K562 (cell line): ENCODE measurements around the gene USP27X. TPM values are rescaled to one million over a fixed set of nuclear protein-coding genes. Genes with fewer than 3 reads are reported as not detected.

ENCODE experiments used
- CHD1 ChIP-seq: fragments of 200-600 bp; sonication (generic); IDR thresholded peaks from one replicate; pipeline ENCODE4 v1.6.1; 2012; ENCODE audit warnings: mild to moderate bottlenecking, moderate library complexity, low read length, inconsistent platforms
- CREB3L1 ChIP-seq: fragments of 450-650 bp; IDR thresholded peaks from 2 replicates; pipeline ENCODE4 v1.6.1; 2014; ENCODE audit warnings: low read depth, mild to moderate bottlenecking, moderate library complexity, borderline replicate concordance
- FOXJ3 ChIP-seq: sonication (generic); formaldehyde crosslinking; IDR thresholded peaks from 2 replicates; pipeline ENCODE4 v1.4.0; 2020; ENCODE audit warnings: mild to moderate bottlenecking, missing genetic modification reagents
- HMGN3 ChIP-seq: IDR thresholded peaks from 2 replicates; pipeline ENCODE4 v1.6.1; 2011; ENCODE audit warnings: borderline replicate concordance, low read depth, mild to moderate bottlenecking, mixed read lengths, low read length; ENCODE audit not compliant: insufficient read length; ENCODE audit errors: extremely low read depth
- KLF10 ChIP-seq: fragments of 250-450 bp; sonication (Bioruptor Pico); IDR thresholded peaks from 2 replicates; pipeline ENCODE4 v1.6.1; 2021; ENCODE audit warnings: matching md5 sums
- LCOR ChIP-seq: sonication (generic); formaldehyde crosslinking; IDR thresholded peaks from 2 replicates; pipeline ENCODE4 v1.8.0; 2022; ENCODE audit warnings: mild to moderate bottlenecking, missing genetic modification reagents
- NCOA6 ChIP-seq: fragments of 450-650 bp; IDR thresholded peaks from 2 replicates; pipeline ENCODE4 v1.6.1; 2017; ENCODE audit warnings: mild to moderate bottlenecking
- NONO ChIP-seq, 2 experiments: fragments of 200-400 bp in 1 of 2; fragments of 450-650 bp in 1 of 2; formaldehyde crosslinking in 1 of 2; IDR thresholded peaks; 2 replicates each; pipeline ENCODE4 v1.6.1; 2017; ENCODE audit warnings: low read depth in 2 of 2, mild to moderate bottlenecking in 2 of 2, moderate library complexity in 2 of 2, low read length in 1 of 2
- RB1 ChIP-seq: fragments of 450-650 bp; IDR thresholded peaks from 2 replicates; pipeline ENCODE4 v1.6.1; 2017; ENCODE audit warnings: low read depth, mild to moderate bottlenecking
- RBFOX2 ChIP-seq: fragments of 200-400 bp; formaldehyde crosslinking; IDR thresholded peaks from 2 replicates; pipeline ENCODE4 v1.6.1; 2017; ENCODE audit warnings: low read depth, mild to moderate bottlenecking, low read length, moderate library complexity
- RBM39 ChIP-seq: fragments of 200-400 bp; formaldehyde crosslinking; optimal IDR thresholded peaks from 2 replicates; pipeline ENCODE3; 2018; ENCODE audit warnings: low read depth, low read length
- RNF2 ChIP-seq: sonication (generic); IDR thresholded peaks from 2 replicates; pipeline ENCODE4 v1.6.1; 2016
- SRF ChIP-seq, 2 experiments: fragments of 250-450, 450-650 bp in 1 of 2; sonication (Bioruptor Pico) in 1 of 2; sonication (generic) in 1 of 2; formaldehyde crosslinking; IDR thresholded peaks; 2 replicates each; pipeline versions ENCODE4 v1.5.0 to v1.5.1; 2020 to 2022; ENCODE audit warnings: mild to moderate bottlenecking in 1 of 2, missing genetic modification reagents in 1 of 2
- TEAD2 ChIP-seq: fragments of 450-650 bp; IDR thresholded peaks from 2 replicates; pipeline ENCODE4 v1.6.1; 2016; ENCODE audit warnings: missing genetic modification characterization, control low read depth, missing compliant biosample characterization
- TFE3 ChIP-seq: fragments of 450-650 bp; formaldehyde crosslinking; IDR thresholded peaks from 2 replicates; pipeline ENCODE4 v1.4.0; 2020; ENCODE audit warnings: mild to moderate bottlenecking, mixed read lengths
- TRIM24 ChIP-seq, 2 experiments: fragments of 450-650 bp; IDR thresholded peaks; 2 replicates each; pipeline ENCODE4 v1.6.1; 2016
- WHSC1 ChIP-seq: IDR thresholded peaks from one replicate; pipeline ENCODE4 v1.6.1; 2012; ENCODE audit warnings: low read length, control low read depth, inconsistent platforms
- ZNF24 ChIP-seq: fragments of 450-650 bp; IDR thresholded peaks from 2 replicates; pipeline ENCODE4 v1.6.1; 2016
- ZNF316 ChIP-seq: fragments of 450-650 bp; IDR thresholded peaks from 2 replicates; pipeline ENCODE4 v1.6.1; 2016
- ZNF77 ChIP-seq: fragments of 250-450 bp; sonication (Bioruptor Pico); IDR thresholded peaks from 2 replicates; pipeline ENCODE4 v1.5.0; 2020
- polyA plus RNA-seq, 8 experiments: library from polyadenylated mRNA; depleted of rRNA in 4 of 8; stranded (reverse) in 5 of 8; unstranded in 3 of 8; fragments of >200 nt; fragmentation: Nextera tagmentation in 2 of 8; fragmentation: Illumina TruSeq in 1 of 8; extraction: Ambion mirVana in 2 of 8; extraction: Trizol in 1 of 8; gene quantifications; 2 replicates each; pipeline versions ENCODE4 v1.2.1 to v1.2.3, GENCODE V29; 2011 to 2014; ENCODE audit warnings: inconsistent platforms in 1 of 8, missing spikeins in 1 of 8
- total RNA-seq, 7 experiments: library from RNA; depleted of rRNA in 6 of 7; stranded (reverse); fragments of >200 nt in 6 of 7; fragmentation: Illumina TruSeq in 2 of 7; extraction: Trizol in 2 of 7; gene quantifications; 2 replicates each; pipeline versions ENCODE4 v1.2.1 to v1.2.3, GENCODE V29; 2011 to 2021; ENCODE audit warnings: low replicate concordance in 1 of 7
- TF ChIP-seq, protein P1 (sequence below): IDR thresholded peaks from 2 replicates; pipeline ENCODE4 v1.6.1; 2011; ENCODE audit warnings: borderline replicate concordance, low read depth, mild to moderate bottlenecking, moderate library complexity, low read length; ENCODE audit not compliant: insufficient read depth, poor library complexity, severe bottlenecking
- TF ChIP-seq, protein P2 (sequence below): sonication (generic); formaldehyde crosslinking; IDR thresholded peaks from 2 replicates; pipeline ENCODE4 v1.8.0; 2022; ENCODE audit warnings: mild to moderate bottlenecking, missing genetic modification reagents

USP27X gene
- total and polyA plus RNA-seq, 9 of the 15 experiments (the other 6 are each of a cell fraction or from before 2014, with no cell fraction given) = 0.15 to 4.7 (median 1.6) TPM

- no peak for TF ChIP-seq TFE3 (CRISPR knock-in tag)
- no peak for TF ChIP-seq RBFOX2
- TF ChIP-seq, protein P1, sequence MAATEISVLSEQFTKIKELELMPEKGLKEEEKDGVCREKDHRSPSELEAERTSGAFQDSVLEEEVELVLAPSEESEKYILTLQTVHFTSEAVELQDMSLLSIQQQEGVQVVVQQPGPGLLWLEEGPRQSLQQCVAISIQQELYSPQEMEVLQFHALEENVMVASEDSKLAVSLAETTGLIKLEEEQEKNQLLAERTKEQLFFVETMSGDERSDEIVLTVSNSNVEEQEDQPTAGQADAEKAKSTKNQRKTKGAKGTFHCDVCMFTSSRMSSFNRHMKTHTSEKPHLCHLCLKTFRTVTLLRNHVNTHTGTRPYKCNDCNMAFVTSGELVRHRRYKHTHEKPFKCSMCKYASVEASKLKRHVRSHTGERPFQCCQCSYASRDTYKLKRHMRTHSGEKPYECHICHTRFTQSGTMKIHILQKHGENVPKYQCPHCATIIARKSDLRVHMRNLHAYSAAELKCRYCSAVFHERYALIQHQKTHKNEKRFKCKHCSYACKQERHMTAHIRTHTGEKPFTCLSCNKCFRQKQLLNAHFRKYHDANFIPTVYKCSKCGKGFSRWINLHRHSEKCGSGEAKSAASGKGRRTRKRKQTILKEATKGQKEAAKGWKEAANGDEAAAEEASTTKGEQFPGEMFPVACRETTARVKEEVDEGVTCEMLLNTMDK = peak; percentile 8
- TF ChIP-seq ZNF24 = peak; percentile 75
- peak in 1 of 2 experiments; percentile 71; a peak in 2 of 4 replicates for TF ChIP-seq SRF (CRISPR knock-in tag; IDR thresholded peaks at IDR 0.05)
- no peak for TF ChIP-seq HMGN3
- no peak for TF ChIP-seq CHD1
- no peak for TF ChIP-seq LCOR (CRISPR knock-in tag)
- no peak for TF ChIP-seq ZNF77 (CRISPR knock-in tag)
- no peak for TF ChIP-seq NONO (IDR thresholded peaks at IDR 0.05; ENCODE audit: low read depth in 2 of 2, low read length in 1 of 2)
- TF ChIP-seq ZNF316 = no peak
- TF ChIP-seq RNF2 = no peak
- 0 out of 2 replicates have a peak, but pooled peaks have one; percentile 25 for TF ChIP-seq RB1
- no peak for TF ChIP-seq WHSC1
- no peak for TF ChIP-seq TEAD2
- no peak for TF ChIP-seq TRIM24 (IDR thresholded peaks at IDR 0.05)
- peak; percentile 87 for TF ChIP-seq FOXJ3
- no peak for TF ChIP-seq RBM39
- TF ChIP-seq CREB3L1 = no peak
- TF ChIP-seq NCOA6 = no peak
- TF ChIP-seq, protein P2, sequence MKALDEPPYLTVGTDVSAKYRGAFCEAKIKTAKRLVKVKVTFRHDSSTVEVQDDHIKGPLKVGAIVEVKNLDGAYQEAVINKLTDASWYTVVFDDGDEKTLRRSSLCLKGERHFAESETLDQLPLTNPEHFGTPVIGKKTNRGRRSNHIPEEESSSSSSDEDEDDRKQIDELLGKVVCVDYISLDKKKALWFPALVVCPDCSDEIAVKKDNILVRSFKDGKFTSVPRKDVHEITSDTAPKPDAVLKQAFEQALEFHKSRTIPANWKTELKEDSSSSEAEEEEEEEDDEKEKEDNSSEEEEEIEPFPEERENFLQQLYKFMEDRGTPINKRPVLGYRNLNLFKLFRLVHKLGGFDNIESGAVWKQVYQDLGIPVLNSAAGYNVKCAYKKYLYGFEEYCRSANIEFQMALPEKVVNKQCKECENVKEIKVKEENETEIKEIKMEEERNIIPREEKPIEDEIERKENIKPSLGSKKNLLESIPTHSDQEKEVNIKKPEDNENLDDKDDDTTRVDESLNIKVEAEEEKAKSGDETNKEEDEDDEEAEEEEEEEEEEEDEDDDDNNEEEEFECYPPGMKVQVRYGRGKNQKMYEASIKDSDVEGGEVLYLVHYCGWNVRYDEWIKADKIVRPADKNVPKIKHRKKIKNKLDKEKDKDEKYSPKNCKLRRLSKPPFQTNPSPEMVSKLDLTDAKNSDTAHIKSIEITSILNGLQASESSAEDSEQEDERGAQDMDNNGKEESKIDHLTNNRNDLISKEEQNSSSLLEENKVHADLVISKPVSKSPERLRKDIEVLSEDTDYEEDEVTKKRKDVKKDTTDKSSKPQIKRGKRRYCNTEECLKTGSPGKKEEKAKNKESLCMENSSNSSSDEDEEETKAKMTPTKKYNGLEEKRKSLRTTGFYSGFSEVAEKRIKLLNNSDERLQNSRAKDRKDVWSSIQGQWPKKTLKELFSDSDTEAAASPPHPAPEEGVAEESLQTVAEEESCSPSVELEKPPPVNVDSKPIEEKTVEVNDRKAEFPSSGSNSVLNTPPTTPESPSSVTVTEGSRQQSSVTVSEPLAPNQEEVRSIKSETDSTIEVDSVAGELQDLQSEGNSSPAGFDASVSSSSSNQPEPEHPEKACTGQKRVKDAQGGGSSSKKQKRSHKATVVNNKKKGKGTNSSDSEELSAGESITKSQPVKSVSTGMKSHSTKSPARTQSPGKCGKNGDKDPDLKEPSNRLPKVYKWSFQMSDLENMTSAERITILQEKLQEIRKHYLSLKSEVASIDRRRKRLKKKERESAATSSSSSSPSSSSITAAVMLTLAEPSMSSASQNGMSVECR = no peak
- TF ChIP-seq KLF10 = no peak
Measured at GRCh38 chrX:49840679-49841078, 38.6 kb upstream of the USP27X start (continued).
